Loucy (cell line): ENCODE measurements around the gene IFT88.

Source experiments
- CTCF ChIP-seq: fragments of 200-600 bp; sonication (generic); conservative IDR thresholded peaks from 2 replicates; pipeline ENCODE4 v1.5.1; 2014; ENCODE audit warnings: mild to moderate bottlenecking, antibody characterized with exemption, low read length
- EZH2phosphoT487 ChIP-seq: fragments of 200-600 bp; IDR thresholded peaks from 2 replicates; pipeline ENCODE4 v1.6.1; 2018; ENCODE audit warnings: antibody characterized with exemption, mild to moderate bottlenecking, moderate library complexity, borderline replicate concordance

GRCh38 chr13:20676213-20676612 is 109.3 kb downstream of the IFT88 start:
- no peak for TF ChIP-seq CTCF
- no peak for TF ChIP-seq EZH2phosphoT487
